Measurements from ENCODE around the gene BBS4. TPM values are rescaled to one million over a fixed set of nuclear protein-coding genes. Genes with fewer than 3 reads are reported as not detected.

BBS4 gene
- total RNA-seq, 2 donors from 2014 or later: 36.4 to 41.7 TPM

GRCh38 chr15:72787526-72787925 lies 101.5 kb downstream of the BBS4 start:
- no peak overlapping the region for H3K4me3 Mint-ChIP-seq

More at GRCh38 chr15:72787526-72787925, 101.5 kb downstream of the BBS4 start:
- Histone ChIP-seq H3K27me3 (ENCODE audit: control insufficient read depth, insufficient read depth, low read length, poor library complexity, severe bottlenecking) (no peaks in the 10 kb centered on the region), H3K4me3 (ENCODE audit: low read length) (no peak overlapping the region), H3K27ac (ENCODE audit: low read depth, low read length) (no peak overlapping the region), H3K9me3 (ENCODE audit: control insufficient read depth, low read length) (no peaks in the 10 kb centered on the region), H3K4me1 (ENCODE audit: control insufficient read depth, insufficient read depth, low read length) (no peaks in the 10 kb centered on the region), H3K36me3 (ENCODE audit: control insufficient read depth, insufficient read depth, low read length) (no peaks in the 10 kb centered on the region), H3K9ac (ENCODE audit: extremely low read depth, low read length, poor library complexity, severe bottlenecking) (no peak overlapping the region)
- no peak for TF ChIP-seq CTCF (conservative IDR thresholded peaks at IDR 0.05)
- Mint-ChIP-seq H3K36me3 (ENCODE audit: low read depth) (no peaks in the 10 kb centered on the region), H3K4me1 (peaks cover 3% of the 10 kb centered on the region), H3K9me3 (no peaks in the 10 kb centered on the region), H3K27ac (no peak overlapping the region), H3K27me3 (ENCODE audit: insufficient read depth) (peaks cover 3% of the 10 kb centered on the region)
- no peak for DNase-seq
- 100% methylated on average over 1 of the region's 1 CpG; no CpG with 5 or more reads in 1 of the 2 experiments for WGBS, 2 experiments (ENCODE audit: insufficient coverage in 1 of 2, insufficient read length in 1 of 2)

Other genes with a start within 250 kb of the BBS4 start
- 100 to 1,000 TPM; 183 to 238 TPM for gene ARIH1, start 211.9 kb upstream of the BBS4 start, total RNA-seq
- not detected for gene GOLGA6B, start 31.5 kb upstream of the BBS4 start, total RNA-seq
- not detected for gene HIGD2B, start within 50 bp of the BBS4 start, total RNA-seq
- 10 to 100 TPM; 52.0 to 68.6 TPM for gene ADPGK, start 97.6 kb downstream of the BBS4 start, total RNA-seq